Stimulated activated CD8-positive, alpha-beta memory T cell treated with anti-CD3 and anti-CD28 coated beads, Interleukin-2, amount 100 ng/mL, for 1 hour (primary cell): ENCODE measurements around the gene VAMP4.

Experiments used
- DNase-seq, 2 donors: peaks; one replicate each; pipeline ENCODE4 v3.0.0-alpha.2; 2020; ENCODE audit warnings: low read depth in 2 of 2

Gene VAMP4, protein sequence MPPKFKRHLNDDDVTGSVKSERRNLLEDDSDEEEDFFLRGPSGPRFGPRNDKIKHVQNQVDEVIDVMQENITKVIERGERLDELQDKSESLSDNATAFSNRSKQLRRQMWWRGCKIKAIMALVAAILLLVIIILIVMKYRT

DNA sequence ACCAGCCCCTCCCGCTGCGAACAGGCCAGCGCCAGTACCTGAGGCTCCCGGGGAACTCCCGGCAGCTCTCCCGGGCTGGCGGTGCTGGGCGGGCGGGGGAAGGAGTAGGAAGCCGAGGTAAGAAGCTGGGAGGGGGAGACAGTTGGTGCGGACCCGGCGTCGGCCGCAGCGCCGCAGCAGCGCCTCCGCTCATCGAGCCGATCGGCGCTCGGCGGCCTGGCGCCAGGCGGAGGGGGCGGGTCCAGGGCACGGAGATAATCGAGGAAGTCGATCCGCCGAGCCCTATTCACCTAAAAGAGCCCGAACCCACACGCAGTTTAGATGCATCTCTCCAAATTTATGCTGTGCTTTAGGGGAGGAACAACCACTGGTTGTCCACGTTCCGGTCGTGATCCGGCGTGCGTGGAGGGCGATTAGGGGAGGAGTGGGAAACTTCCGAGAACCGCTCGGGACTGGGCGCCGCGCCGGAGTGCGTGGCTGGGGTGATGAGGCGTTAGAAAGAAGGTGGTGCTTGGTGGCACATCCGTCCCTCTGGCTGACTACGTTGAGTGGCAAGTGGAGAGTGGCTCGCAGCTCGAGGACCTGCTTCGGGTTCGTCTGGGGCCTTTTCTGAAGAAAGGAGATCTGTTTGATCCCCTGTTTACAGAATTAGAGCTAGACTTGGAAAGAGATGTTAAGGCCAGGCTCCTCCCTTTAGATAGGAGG, at the start of gene VAMP4:
Gene VAMP4, minus strand, starts transcription at position 194 of the 705 bp plus-strand sequence. CDS start 3,651 bp downstream, outside the sequence.
- DNase-seq, result peak; percentile 68 to 78

DNA sequence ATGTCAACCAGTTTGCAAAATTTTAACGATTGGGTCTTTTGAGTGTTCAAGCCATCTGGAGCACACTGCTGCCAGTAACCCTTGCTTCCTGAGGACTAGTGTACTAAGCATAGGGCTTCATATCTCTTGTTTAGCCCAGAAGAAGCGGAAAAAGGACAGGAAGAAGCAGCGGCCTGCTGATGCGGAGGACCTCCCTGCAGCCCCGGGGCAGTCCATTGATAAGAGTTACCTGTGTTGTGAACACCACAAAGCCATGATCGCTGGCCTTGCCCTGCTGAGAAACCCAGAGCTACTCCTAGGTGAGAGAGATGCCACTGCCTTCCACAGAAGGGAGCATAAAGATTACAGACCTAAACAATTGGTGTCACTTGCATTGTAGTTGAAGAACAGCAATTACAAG, 48.5 kb upstream of the VAMP4 start:
- DNase-seq, result no peak

DNA sequence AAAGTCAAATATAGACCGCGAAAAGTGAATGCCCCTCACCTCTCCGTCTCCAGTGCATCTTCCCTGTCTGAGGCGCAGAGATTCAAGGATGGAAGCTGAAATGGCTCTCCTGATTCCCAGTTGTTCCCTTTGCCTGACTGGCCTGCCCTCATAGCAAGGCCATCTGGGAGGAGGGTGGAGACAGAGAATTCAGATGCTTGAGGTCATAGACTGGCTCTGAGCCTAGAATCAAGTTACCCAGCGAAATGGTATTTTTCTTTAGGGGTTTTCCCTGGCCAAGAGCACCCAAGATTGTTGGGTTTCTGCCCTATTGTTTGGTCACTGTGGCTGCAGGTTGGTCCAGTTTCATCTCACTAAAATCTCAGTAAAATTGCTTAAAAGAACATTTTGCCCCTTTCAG, 46.8 kb upstream of the VAMP4 start:
- no peak for DNase-seq

DNA sequence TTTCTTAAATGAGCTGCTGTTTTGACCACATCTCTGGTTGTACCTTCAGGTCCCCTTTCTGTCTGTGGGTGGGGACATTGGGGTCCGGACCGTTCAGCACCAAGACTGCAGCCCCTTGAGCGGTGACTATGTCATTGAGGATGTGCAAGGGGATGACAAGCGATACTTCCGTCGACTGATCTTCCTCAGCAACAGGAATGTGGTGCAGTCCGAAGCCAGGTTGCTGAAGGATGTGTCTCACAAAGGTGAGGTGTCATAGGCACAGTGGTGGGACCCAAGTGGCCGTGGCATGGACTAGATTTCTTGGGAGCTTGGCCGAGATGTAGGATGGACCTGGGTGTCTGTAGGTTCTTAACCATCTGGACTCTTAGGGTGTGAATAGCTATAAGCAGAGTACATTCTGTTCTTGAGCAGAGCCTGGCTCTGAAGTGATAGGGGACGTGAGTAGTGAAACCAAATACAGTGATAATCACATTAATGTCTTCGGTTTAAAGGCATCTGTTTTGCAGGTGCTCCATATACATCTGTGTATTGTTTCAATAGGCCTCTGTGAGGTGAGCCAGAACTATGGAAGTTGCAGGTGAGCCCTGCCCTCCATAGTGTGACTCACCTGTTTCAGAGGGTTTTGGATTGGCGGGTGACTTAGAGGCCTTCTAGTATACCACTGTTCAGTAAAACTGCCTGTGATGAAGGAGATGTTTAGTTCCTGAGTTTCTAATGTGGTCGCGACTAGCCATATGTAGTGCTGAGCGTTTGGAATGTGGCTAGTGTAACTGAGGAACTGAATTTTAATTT, 46.0 kb upstream of the VAMP4 start:
- no peak for DNase-seq

DNA sequence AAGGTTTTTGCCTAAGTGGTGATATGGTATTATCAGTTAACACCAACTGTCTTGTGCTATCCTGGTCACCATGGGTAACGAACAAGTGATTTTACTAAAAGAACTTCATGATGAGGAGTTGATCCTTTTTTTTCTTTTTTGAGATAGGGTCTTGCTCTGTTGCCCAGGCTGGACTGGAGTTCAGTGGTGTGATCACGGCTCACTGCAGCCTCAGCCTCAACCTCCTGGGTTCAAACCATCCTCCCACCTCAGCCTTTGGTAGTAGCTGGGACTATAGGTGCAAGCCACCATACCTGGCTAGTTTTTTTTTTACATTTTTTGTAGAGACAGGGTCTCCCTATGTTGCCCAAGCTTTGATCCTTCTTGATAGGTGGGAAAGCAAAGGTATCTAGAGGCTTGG, 44.7 kb upstream of the VAMP4 start:
- DNase-seq, result no peak

DNA sequence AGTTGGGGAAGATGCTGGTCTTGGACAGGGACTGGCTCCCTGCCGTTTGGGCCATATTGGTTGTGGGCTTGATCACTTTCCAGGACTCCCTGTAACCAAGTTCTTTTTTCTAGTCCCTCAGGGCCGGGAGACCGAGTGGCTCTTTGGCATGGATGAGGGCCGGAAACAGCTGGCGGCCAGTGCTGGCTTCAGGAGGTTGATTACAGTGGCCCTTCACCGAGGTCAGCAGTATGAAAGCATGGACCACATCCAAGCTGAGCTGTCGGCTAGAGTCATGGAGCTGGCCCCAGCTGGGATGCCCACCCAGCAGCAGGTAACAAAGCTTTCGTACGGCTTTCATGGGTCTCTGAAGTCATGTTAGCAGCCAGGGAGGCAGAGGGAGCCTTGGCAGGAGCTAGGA, 43.9 kb upstream of the VAMP4 start:
- no peak for DNase-seq

DNA sequence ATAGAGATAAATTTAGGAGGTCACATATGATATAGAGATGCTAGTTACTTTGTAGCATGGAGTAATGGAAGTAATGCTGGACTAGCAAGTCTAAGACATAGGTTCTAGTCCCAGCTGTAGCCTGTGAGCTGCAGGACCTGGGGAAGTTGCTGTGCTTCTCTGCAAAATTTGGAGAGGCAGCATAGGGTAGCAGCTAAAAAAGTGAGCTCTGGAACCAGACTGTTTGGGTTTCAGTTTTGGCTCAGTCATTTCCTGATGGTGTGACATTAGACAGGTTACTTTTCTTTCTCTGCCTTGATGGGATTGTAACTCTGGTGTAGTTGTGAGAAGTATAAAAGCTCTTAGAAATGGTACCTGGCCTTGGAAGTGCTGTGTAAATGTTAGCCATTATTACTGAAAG, 42.9 kb upstream of the VAMP4 start:
- no peak for DNase-seq

DNA sequence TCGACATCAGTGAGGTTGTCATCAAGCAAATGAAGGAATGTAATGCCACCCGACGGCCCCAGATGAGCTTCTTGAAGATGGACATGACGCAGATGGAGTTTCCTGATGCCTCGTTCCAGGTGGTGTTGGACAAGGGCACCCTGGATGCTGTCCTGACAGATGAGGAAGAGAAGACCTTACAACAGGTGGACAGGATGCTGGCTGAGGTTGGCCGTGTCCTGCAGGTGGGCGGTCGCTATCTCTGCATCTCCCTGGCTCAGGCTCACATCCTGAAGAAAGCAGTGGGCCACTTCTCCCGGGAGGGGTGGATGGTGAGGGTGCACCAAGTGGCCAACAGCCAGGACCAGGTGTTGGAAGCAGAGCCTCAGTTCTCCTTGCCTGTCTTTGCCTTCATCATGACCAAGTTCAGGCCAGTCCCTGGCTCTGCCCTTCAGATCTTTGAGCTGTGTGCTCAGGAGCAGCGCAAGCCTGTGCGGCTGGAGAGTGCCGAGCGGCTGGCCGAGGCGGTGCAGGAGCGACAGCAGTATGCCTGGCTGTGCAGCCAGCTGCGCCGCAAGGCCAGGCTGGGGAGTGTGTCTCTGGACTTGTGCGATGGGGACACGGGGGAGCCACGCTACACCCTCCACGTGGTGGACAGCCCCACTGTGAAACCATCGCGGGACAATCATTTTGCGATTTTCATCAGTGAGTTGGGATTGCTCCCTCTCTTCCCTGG, 42.1 kb upstream of the VAMP4 start:
- DNase-seq, result no peak

DNA sequence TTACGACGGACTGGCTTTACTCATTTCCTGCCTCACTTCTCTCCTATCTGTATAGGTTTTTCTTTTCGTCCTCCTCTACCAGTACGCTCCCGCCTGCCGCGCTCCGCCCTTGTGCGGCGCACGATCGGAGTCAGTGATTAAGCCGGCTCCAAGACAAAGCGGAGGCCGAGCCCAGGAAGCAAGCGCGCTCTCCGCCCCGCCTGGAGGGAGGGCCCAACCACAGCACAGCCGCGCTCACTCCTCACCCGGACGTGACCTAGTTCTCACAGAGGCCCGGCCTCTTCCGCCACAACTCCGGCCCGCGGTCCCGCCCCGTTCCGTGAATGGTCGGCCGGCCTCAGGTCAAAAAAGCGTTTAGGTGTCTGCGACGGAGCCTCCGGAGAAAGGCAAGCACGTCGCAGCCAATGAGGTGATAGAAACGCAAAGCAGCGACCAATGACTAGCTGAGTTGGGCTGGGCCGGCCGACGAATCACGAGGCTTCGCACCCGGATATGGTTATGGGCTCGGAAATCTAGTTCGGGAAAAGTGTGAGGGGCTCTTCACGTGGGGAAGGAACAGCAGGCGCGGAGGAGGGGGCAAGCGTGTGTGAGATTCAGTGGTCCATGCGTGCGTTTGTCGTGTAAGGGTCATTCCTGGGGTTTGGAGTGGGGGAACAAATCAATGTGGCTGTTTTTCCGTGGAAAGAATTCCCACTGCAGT, 39.5 kb upstream of the VAMP4 start, which contains the start of gene METTL13:
Gene METTL13, plus strand, starts transcription at position 485 of the 700 bp plus-strand sequence. CDS start 308 bp downstream, outside the sequence.
- peak; percentile 96 to 97 for DNase-seq

DNA sequence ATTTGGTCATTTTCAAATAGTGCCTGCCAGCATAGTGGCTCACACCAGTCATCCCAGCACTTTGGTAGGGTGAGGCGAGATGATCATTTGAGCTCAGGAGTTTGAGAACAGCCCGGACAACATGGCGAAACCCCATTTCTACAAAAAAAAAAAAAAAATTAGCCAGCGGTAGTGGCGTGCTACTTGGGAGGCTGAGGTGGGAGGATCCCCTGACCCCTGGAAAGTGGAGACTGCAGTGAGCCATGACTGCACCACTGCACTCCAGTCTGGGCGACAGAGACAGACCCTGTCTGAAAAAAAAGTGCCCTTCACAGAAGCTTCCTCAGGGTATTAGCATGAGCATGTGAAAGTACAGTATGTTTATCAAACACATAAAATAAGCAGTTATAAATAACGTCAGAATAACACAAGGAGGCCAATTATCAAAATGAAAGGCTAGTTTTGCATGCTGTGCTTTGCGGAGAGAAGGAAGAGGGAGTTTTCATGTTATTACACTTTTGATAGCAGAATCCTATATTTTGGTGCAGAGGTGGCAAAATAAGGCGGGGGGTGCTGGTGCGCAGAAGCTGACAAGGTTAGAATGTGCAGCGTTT, 38.8 kb upstream of the VAMP4 start:
- no peak for DNase-seq

DNA sequence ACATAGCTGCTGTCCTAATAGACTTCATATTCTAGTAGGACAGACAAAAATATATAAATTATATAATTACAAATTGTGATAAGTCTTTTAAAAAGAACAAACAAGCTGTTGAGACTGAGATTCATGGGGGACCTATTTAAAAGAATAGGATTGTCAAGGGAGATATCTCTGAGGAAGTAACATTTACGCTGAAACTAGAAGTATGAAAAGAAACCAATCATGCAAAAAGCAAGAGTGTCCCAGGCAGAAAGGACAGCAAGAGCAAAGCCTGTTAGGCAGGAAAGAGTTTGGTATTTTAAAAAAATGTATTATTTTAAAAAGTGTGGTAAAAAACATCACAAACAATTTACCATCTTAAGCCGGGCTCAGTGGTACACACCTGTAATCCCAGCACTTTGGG, 30.4 kb upstream of the VAMP4 start:
- DNase-seq, result no peak

DNA sequence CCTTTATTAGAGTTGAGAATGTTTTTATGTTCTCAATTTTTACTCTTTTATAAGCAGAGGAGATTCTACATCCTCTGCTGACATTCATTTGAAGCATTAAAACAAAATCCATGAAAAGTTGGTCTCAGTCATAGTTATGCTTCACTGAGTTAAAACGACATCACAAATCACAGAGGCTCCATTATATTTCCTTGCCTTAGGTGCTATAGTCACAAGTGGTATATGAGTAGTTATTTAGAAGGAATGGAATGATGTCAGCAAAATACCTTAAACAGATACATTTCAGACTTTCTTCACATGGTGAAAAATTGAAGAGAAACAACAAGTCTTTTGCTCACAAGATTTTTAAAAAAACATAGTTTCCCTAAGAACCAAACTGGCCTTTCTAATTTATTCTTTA, 27.9 kb upstream of the VAMP4 start:
- DNase-seq, result no peak

DNA sequence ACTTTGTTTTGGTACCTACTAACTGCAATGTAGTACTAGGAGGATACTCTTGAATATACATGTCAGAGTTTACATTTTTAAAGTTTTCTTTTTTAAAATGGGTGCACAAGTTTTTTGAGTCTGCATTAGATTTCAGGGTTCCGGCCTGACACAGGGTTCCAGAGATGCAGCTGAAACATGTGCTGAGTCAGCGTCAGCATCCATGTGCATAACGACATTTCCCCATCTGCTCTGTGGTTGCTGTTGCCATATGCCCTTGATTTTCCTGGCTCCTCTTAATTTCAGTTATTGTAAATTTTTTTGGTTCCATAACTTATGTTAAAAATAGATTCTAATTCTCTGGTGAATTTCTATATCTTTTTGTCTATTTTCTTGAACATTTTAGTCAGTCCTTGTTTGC, 27.3 kb upstream of the VAMP4 start:
- DNase-seq, result no peak

DNA sequence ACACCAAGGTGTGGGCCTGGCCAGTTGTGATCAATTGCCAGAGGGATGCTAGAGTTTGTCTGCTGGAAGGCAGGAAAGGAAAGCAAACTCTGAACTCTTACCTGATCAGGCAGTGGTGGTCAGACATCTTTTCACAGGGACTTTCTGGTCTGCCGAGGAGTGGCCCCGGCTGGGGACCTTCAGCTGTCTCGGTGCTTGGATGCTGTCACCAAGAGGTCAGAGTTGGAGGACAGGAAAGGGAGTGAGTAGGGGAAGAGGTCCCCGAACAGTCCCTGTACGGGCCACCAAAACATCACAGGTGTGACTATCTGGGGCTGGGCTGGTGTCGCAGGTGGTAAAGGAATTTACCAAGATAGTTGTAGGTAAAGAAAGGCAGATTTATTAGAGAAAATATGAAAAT, 21.9 kb upstream of the VAMP4 start:
- DNase-seq, result no peak

DNA sequence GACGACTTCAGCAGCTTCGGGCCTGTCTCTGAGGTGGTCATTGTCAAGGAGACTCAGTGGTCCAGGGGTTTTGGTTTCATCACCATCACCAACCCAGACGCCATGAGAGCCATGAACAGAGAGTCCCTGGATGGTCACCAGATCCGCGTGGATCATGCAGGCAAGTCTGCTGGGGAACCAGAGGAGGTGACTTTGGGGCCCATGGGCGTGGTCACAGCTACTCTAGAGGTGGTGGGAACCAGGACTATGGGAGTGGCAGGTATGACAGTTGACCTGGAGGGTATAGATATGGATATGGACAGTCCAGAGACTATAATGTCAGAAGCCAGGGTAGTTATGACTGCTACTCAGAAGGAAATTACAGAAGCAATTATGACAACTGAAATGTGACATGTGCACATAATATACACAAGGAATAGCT, 20.3 kb upstream of the VAMP4 start:
- no peak for DNase-seq

DNA sequence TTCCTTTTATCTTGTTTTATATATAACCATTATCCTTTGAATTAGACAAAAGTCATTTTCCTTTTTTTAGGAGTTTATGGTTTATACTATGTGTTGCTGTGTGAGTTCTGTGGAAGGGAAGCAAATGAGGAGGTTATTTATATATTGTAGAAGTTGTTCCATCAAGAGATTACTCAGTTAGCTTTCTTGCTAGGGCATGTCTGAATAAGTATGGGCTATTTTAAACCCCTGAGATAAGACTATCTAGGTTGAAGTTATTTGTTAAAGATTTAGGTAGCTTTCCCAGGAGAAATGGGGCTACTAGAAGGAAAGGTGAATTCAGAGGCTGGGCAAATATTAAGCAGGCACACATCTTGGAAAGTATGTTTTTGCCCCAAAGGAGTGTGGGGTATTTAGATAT, 16.1 kb upstream of the VAMP4 start:
- DNase-seq, result no peak

DNA sequence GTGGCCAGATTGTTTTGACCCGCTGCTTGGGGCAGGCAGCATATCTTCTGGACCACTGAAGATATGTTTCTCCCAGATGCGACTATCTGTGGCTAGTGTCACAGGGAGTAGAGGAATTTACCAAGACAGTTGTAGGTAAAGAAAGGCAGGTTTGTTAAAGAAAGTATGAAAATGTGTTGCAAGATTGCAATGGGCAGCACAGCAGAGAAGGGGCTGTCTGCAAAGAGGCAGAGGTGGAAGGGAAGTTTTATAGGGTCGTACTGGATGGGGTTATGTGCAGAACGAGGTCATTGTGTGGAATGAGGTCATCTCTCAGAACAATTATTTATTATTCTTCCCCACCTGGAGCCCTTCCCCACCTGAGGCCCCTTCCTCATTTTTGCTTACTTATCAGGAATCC, 15.0 kb upstream of the VAMP4 start:
- no peak for DNase-seq

DNA sequence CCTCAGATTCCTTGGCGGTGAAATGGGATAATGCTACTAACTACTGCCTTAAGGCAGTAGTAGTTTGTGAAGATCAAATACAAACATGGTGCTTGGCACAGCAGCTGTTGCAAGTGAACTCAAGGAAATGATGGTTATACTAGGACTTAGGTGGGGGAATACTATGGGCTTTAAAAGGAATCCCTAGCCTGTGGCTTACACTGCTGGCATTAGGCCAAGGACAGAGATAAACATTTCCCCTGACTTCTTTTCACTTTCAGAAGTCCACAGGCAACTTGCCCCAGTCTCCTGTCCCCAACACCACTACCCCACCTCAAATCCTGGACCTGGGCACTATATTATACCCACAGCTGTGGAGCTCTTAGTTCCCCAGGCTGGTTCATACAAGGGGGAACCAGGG, 13.1 kb upstream of the VAMP4 start:
- no peak for DNase-seq

DNA sequence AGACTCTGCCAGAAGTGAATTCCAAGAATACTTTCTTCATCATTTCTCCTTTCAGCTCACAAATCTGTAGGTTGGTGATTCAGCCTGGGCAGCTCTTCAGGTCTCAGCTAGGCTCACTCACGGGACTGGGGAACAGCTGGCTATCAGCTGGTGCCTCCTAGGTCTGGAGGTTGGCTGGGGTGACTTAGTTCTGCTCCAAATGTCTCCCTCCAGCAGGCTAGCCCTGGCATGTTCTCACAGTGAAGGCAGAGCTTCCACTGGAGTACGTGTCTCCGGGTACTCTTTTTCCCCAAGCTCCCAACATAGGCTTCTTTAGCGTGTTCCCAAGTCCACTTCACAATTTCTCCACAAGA, 12.5 kb upstream of the VAMP4 start:
- DNase-seq, result no peak

DNA sequence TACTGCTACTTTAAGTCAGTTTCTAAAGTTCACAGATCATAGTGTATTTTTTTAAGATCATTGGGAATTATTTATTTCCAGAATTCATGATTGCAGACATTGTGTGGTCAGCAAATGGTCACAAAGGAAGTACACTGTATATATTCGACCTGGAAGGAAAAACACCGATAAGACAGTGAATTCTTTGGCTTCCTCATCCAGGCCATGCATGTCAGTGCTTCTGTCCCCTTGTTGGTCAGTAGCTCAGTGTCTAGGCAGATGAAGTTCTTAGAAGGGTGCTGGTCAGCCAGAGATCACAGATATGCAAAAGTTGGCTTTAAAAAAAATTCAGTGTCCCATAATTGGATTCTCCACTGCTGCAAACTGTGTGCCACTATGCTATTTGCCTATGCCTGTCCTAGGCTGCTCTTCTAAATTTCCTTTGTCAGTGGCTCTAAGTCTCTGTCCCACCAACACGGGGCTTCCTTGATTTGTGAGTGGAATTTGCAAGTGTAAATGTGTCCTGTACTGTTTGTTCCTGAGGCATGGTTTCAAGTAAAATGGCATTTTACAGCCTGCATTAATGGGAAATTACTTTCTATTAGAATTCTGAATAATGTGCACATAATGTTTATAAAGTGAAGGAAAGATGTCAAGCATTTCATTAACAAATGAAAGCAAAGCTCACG, 12.0 kb upstream of the VAMP4 start:
- DNase-seq, result no peak

DNA sequence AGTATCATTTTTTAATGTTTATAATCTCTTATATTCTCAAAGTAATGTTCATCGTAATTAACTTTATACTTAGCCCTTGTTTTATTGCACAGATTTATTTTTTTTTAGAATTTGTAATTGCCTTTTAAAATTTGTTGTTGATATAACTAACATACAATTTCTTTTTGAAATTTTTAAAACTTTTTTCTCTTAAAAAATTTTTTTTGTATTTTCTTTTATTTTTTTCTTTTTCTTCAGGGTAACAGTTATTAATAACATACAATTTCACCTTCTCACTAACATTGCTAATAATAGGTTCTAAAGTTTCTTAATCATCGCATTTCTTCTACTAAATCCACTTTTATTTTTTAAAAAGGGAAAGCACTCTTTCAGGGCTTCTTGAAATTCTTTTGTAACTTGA, 11.3 kb upstream of the VAMP4 start:
- DNase-seq, result no peak
